GM12872 (cell line): Measurements from ENCODE around the gene DEFB118.

ENCODE experiments used
- TF ChIP-seq, protein P1 (sequence below): IDR thresholded peaks from 3 replicates; pipeline ENCODE4 v1.5.1; 2011; ENCODE audit warnings: low read depth, mild to moderate bottlenecking, low read length, moderate library complexity; ENCODE audit not compliant: insufficient read depth

Gene DEFB118

GRCh38 chr20:31392836-31393235, 24.4 kb downstream of the DEFB118 start:
- TF ChIP-seq, protein P1, sequence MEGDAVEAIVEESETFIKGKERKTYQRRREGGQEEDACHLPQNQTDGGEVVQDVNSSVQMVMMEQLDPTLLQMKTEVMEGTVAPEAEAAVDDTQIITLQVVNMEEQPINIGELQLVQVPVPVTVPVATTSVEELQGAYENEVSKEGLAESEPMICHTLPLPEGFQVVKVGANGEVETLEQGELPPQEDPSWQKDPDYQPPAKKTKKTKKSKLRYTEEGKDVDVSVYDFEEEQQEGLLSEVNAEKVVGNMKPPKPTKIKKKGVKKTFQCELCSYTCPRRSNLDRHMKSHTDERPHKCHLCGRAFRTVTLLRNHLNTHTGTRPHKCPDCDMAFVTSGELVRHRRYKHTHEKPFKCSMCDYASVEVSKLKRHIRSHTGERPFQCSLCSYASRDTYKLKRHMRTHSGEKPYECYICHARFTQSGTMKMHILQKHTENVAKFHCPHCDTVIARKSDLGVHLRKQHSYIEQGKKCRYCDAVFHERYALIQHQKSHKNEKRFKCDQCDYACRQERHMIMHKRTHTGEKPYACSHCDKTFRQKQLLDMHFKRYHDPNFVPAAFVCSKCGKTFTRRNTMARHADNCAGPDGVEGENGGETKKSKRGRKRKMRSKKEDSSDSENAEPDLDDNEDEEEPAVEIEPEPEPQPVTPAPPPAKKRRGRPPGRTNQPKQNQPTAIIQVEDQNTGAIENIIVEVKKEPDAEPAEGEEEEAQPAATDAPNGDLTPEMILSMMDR = no peak

DNA sequence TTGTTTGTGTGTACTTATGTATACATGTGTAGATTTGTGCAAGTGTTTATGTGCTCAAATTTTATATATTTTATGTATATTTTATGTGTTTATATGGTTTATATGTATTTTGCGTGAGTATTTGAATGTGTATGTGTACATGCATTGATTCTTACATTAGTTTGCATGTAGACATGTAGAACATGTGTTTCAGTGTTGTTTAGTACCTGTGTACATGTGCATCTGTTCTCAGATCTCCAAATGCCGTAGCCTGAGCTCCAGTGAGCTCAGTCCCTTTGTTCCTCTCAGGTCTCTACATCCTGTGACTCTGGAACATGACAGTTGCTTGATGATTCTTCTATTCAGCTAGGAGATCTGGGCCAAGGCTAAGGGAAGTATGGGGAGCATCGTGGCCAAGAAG, 26.5 kb downstream of the DEFB118 start:
- TF ChIP-seq, protein P1 = no peak

- TF ChIP-seq, protein P1 = no peak
Observed at GRCh38 chr20:31403886-31404285, 35.5 kb downstream of the DEFB118 start.

- TF ChIP-seq, protein P1 = no peak
Observed at GRCh38 chr20:31406115-31406514, 37.7 kb downstream of the DEFB118 start, which contains the start of gene DEFB121. DEFB121 (minus strand) TSS chr20:31406215; CDS start chr20:31406152, 63 bp downstream.

DNA sequence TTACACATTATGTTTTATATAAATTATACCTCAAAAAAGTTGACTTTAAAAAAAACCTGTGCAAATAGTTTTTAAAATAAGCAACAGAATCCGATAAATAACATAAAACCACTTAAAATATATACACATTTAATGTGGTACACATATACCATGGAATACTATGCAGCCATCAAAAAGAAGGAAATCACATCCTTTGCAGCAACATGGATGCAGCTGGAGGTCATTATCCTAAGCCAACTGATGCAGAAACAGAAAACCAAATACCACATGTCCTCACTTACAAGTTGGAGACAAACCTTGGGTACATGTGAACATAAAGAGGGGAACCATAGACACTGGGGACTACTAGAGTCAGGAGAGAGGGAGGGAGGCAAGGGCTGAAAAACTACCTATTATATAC, 41.6 kb downstream of the DEFB118 start:
- TF ChIP-seq, protein P1 = no peak

DNA sequence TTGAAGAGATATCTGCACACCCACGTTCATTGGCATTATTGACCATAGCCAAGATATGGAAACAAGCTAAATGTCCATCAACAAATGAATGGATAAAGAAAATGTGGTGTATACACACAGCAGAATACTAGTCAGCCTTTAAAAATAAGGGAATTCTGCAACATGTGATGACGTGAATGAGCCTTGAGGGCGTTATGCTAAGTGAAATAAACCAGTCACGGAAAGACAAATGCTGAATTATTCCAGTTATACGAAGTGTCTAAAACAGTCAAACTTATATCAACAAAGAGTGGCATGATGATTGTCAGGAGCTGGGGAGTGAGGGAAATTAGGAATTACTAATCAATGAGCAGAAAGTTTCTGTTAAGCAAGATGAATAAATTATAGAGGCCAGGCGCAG, 46.0 kb downstream of the DEFB118 start:
- TF ChIP-seq, protein P1 = no peak

GRCh38 chr20:31415653-31416052, 47.3 kb downstream of the DEFB118 start:
- TF ChIP-seq, protein P1 = no peak
